ENCODE data around the gene PSMD12. TPM values are rescaled to one million over a fixed set of nuclear protein-coding genes. Genes with fewer than 3 reads are reported as not detected.
"Not testable (repeated sequence)": the region's sequence is repeated elsewhere in the genome, so short reads cannot be mapped to it uniquely, and the experiment has no call there.

Gene PSMD12
- total RNA-seq, 3 donors from 2014 or later = 33.5 to 59.8 (median 41.2) TPM

DNA sequence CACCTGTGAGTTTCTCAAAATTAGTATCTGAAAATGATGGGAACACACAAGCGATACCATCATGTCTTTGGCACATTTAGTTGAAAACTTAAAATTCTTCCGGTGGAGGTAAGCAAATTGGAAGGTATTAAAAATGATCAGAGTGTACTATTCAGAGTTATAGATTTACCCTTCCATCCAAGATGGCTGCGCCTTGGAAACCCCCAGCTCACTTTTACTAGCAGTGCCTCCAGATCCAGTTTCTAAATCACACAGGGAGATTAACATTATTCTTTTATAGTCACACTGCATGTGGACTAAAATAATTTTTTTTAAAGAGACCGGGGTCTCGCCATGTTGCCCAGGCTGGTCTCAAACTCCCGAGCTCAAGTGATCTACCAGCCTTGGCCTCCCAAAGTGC lies 25.7 kb upstream of the PSMD12 start:
- H3K9me3 ChIP-seq = no peaks in the 10 kb centered on the region
- ATAC-seq (no peak), DNase-seq (no peak)
- no peaks in the 10 kb centered on the region for H3K4me1 ChIP-seq (ENCODE audit: low read depth)
- no peak overlapping the region for H3K4me3 ChIP-seq
- TF ChIP-seq, protein P1, sequence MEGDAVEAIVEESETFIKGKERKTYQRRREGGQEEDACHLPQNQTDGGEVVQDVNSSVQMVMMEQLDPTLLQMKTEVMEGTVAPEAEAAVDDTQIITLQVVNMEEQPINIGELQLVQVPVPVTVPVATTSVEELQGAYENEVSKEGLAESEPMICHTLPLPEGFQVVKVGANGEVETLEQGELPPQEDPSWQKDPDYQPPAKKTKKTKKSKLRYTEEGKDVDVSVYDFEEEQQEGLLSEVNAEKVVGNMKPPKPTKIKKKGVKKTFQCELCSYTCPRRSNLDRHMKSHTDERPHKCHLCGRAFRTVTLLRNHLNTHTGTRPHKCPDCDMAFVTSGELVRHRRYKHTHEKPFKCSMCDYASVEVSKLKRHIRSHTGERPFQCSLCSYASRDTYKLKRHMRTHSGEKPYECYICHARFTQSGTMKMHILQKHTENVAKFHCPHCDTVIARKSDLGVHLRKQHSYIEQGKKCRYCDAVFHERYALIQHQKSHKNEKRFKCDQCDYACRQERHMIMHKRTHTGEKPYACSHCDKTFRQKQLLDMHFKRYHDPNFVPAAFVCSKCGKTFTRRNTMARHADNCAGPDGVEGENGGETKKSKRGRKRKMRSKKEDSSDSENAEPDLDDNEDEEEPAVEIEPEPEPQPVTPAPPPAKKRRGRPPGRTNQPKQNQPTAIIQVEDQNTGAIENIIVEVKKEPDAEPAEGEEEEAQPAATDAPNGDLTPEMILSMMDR (IDR thresholded peaks at IDR 0.05) = no peak
- intact Hi-C loops (cut with DNase I, micrococcal nuclease) = no loop called here
- H3K36me3 ChIP-seq (ENCODE audit: low read depth) = no peaks in the 10 kb centered on the region

DNA sequence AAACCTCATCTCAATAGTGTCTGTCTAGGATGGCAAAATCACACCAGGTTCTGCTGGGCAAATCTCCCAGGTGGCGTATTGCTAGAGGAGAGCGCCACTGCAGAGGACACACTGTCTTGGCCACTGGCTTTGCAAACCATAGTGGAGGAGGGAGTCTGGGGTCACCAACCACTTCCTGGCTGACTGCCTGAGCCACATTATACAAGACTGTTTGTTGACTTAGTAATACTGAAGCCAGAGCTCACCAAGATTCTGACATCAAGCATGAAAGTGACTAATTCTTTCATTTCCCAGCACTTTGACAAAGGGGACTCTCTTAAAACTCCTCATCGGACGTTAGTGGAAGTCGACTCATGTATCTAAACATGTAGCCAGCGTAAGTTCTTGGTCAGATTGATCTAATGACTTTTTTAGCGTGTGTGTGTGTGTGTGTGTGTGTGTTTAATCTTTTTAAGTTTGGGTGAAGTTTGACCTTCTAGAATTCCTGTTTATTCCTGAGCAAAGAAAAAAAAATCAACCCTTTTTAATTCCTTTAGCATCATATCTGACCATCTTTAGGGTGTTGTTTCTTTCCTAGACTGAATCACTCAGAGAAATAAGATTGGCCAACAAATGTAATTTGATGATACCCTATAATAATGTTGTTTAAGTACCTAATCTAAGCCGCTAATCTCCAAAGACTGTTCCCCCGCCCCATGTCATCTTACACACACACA lies 24.4 kb upstream of the PSMD12 start:
- Histone ChIP-seq H3K4me1 (ENCODE audit: low read depth) (no peaks in the 10 kb centered on the region), H3K9me3 (no peaks in the 10 kb centered on the region), H3K4me3 (no peak overlapping the region), H3K36me3 (ENCODE audit: low read depth) (no peaks in the 10 kb centered on the region)
- intact Hi-C loops (cut with DNase I, micrococcal nuclease) = no loop called here
- ATAC-seq = peak; percentile 86
- TF ChIP-seq, protein P1 (IDR thresholded peaks at IDR 0.05) = no peak
- peak in 1 of 3 donors; percentile 53 for DNase-seq

DNA sequence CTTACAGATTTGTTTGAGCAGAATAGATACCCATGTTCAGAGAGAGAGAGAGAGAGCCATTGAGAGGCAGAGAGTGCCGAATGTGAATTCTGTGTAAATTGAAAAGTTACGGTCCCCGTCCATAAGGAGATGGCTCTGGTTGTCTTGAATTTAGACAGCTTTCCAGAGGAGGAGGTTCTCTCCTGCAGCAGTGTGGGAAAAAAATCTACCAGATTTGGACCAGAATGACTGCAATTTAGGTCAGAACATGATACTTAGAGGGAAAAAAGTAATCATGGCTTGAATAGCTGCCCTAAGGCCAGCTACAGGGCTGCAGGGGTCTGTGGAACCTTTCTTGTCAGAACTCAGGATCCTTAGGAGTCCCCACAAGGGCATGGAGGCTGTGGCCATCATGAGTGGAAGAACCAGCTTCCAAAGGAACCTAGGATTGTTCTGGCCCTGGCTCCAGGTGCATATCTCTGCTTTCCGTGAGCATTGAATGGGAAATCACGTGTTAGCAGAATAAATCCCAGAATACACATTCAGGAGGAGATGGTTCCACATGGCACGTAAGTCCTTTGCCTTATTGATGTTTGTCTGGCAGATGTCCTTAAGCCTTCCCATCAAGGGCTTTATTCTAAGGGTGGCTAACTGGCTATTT lies 23.7 kb upstream of the PSMD12 start:
- no peaks in the 10 kb centered on the region for H3K9me3 ChIP-seq
- ATAC-seq (peak; percentile 8), DNase-seq (no peak)
- no peaks in the 10 kb centered on the region for H3K36me3 ChIP-seq (ENCODE audit: low read depth)
- intact Hi-C loops (cut with DNase I, micrococcal nuclease) = no loop called here
- TF ChIP-seq, protein P1 (IDR thresholded peaks at IDR 0.05) = no peak
- no peaks in the 10 kb centered on the region for H3K4me1 ChIP-seq (ENCODE audit: low read depth)
- no peak overlapping the region for H3K4me3 ChIP-seq

DNA sequence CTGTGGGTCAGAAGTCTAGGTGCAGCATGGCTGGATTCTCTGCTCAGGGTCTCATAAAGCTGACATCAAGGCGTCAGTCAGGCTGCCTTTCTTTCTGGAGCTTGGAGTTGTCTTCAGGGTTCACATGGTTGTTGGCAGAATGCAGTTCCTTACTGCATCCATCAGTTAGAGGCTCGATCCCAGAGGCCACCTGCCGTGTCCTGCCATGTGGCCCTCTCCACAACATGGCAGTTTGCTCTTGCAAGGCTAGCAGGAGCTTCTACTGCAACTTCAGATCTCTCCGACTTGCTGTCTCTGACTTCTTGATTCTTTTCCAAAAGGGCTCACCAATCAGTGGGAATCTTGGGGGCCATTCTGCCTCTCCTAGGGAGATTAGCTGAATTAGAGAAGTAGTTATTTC lies 22.6 kb upstream of the PSMD12 start:
- TF ChIP-seq, protein P1 (IDR thresholded peaks at IDR 0.05) = no peak
- ATAC-seq (no peak), DNase-seq (no peak)
- intact Hi-C loops (cut with DNase I, micrococcal nuclease) = no loop called here
- no peak overlapping the region for H3K4me3 ChIP-seq
- no peaks in the 10 kb centered on the region for H3K4me1 ChIP-seq (ENCODE audit: low read depth)
- H3K36me3 ChIP-seq (ENCODE audit: low read depth) = no peaks in the 10 kb centered on the region
- no peaks in the 10 kb centered on the region for H3K9me3 ChIP-seq

DNA sequence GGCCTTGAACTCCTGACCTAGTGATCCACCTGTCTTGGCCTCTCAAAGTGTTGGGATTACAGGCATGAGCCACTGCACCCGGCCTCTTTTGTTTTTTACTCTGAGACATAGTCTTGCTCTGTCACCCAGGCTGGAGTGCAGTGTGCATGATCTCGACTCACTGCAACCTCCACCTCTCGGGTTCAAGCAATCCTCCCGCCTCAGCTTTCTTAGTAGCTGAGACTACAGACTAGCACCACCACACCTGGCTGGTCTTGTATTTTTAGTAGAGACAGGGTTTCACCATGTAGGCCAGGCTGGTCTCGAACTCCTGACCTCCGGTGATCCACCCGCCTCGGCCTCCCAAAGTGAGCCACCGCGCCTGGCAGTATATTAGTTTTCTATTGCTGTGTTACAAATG lies 22.2 kb upstream of the PSMD12 start:
- H3K4me1 ChIP-seq (ENCODE audit: low read depth); H3K4me3 ChIP-seq; H3K36me3 ChIP-seq (ENCODE audit: low read depth); DNase-seq; ATAC-seq; H3K9me3 ChIP-seq; intact Hi-C loops (cut with DNase I, micrococcal nuclease): not testable (repeated sequence)

DNA sequence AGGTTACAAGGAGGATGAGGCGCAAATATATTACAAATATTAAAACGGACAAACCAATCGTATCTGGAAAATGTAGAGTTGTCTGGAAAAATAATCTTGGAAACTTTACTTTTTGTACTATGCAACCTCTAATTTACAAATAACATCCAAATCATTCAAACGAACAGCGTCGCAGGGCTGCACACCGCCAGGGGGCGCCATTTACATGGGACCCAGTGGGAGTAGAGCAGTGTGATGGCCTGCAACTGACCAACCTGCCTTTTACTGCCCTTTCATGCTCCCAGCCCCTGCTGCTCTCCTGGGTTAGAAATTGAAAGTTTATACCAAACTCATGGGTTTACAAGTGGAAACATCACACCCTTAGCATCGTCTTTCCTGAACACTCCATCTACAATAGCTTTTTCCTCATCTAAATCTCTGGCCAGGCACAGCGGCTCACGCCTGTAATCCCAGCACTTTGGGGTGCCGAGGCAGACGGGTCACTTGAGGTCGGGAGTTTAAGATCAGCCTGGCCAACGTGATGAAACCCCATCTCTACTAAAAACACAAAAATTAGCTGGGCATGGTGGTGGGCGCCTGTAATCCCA lies 20.7 kb upstream of the PSMD12 start:
- H3K9me3 ChIP-seq = no peaks in the 10 kb centered on the region
- no peaks in the 10 kb centered on the region for H3K36me3 ChIP-seq (ENCODE audit: low read depth)
- H3K4me3 ChIP-seq = no peak overlapping the region
- no peaks in the 10 kb centered on the region for H3K4me1 ChIP-seq (ENCODE audit: low read depth)
- intact Hi-C loops (cut with DNase I, micrococcal nuclease) = no loop called here
- TF ChIP-seq, protein P1 (IDR thresholded peaks at IDR 0.05) = peak; percentile 63
- ATAC-seq = peak; percentile 82
- peak in 2 of 3 donors; percentile 79 to 80 for DNase-seq
